ENCODE results near the gene LDHAL6A. TPM values are rescaled to one million over a fixed set of nuclear protein-coding genes. Genes with fewer than 3 reads are reported as not detected.

The LDHAL6A gene
- total RNA-seq, 1 experiment from 2014 or later, result not detected

- DNase-seq (ENCODE audit: low spot score), result no peak
- H3K4me3 Mint-ChIP-seq, result no peak overlapping the region
- no peak for TF ChIP-seq ZNF138 (CRISPR knock-in tag; conservative IDR thresholded peaks at IDR 0.05)
- no peak for TF ChIP-seq MXD4 (CRISPR knock-in tag; IDR thresholded peaks at IDR 0.05; ENCODE audit: borderline replicate concordance)
- no peak for TF ChIP-seq ZMAT4 (CRISPR knock-in tag; IDR thresholded peaks at IDR 0.05)
- TF ChIP-seq FOXJ3 (CRISPR knock-in tag; IDR thresholded peaks at IDR 0.05; ENCODE audit: borderline replicate concordance), result no peak
- TF ChIP-seq ETV6 (CRISPR knock-in tag; IDR thresholded peaks at IDR 0.05), result no peak
- POLR2A ChIA-PET, result no interaction called here
- no peak overlapping the region for H3K27ac Mint-ChIP-seq
- no peak for ATAC-seq
- H3K9me3 Mint-ChIP-seq, result no peaks in the 10 kb centered on the region
- peaks cover 46% of the 10 kb centered on the region for H3K36me3 Mint-ChIP-seq
- no peaks in the 10 kb centered on the region for H3K27me3 Mint-ChIP-seq (ENCODE audit: low read depth)
- CTCF ChIA-PET, result no interaction called here
- no peaks in the 10 kb centered on the region for H3K4me1 Mint-ChIP-seq
These were observed 46.7 kb downstream of the LDHAL6A start for GRCh38 chr11:18502352-18502751.

GRCh38 chr11:18521122-18521521 lies 65.5 kb downstream of the LDHAL6A start:
- H3K4me3 Mint-ChIP-seq, result no peak overlapping the region
- ATAC-seq (no peak), DNase-seq (ENCODE audit: low spot score) (no peak)
- H3K27me3 Mint-ChIP-seq (ENCODE audit: low read depth), result no peaks in the 10 kb centered on the region
- no peak overlapping the region; the same call in 1 of the 2 replicates for H3K27ac Mint-ChIP-seq
- POLR2A ChIA-PET, result no interaction called here
- H3K36me3 Mint-ChIP-seq, result no peaks in the 10 kb centered on the region; the same call in 1 of the 2 replicates
- no peaks in the 10 kb centered on the region for H3K9me3 Mint-ChIP-seq
- CTCF ChIA-PET, result interaction anchor here (0.7 to 1.7 kb wide), 3 partner anchors 10 to 491 kb away, joined by 4 to 6 read pairs (median 4); no protein-coding TSS in a partner anchor
- peaks cover 3% of the 10 kb centered on the region for H3K4me1 Mint-ChIP-seq
- TF ChIP-seq TEAD1 (CRISPR knock-in tag; IDR thresholded peaks at IDR 0.05) (no peak), CREM (CRISPR knock-in tag; IDR thresholded peaks at IDR 0.05) (no peak), ATF3 (CRISPR knock-in tag; conservative IDR thresholded peaks at IDR 0.05) (no peak), ZNF232 (CRISPR knock-in tag; IDR thresholded peaks at IDR 0.05) (no peak), ETV6 (CRISPR knock-in tag; IDR thresholded peaks at IDR 0.05) (no peak), TCF7 (CRISPR knock-in tag; IDR thresholded peaks at IDR 0.05; ENCODE audit: low read depth) (no peak), RORB (CRISPR knock-in tag; IDR thresholded peaks at IDR 0.05) (no peak), GTF2I (CRISPR knock-in tag; conservative IDR thresholded peaks at IDR 0.05) (no peak), CTCF (IDR thresholded peaks at IDR 0.05) (no peak), CDX4 (CRISPR knock-in tag; IDR thresholded peaks at IDR 0.05; ENCODE audit: borderline replicate concordance) (no peak), NFE2L1 (CRISPR knock-in tag; IDR thresholded peaks at IDR 0.05) (no peak)
- TF ChIP-seq, protein P1, sequence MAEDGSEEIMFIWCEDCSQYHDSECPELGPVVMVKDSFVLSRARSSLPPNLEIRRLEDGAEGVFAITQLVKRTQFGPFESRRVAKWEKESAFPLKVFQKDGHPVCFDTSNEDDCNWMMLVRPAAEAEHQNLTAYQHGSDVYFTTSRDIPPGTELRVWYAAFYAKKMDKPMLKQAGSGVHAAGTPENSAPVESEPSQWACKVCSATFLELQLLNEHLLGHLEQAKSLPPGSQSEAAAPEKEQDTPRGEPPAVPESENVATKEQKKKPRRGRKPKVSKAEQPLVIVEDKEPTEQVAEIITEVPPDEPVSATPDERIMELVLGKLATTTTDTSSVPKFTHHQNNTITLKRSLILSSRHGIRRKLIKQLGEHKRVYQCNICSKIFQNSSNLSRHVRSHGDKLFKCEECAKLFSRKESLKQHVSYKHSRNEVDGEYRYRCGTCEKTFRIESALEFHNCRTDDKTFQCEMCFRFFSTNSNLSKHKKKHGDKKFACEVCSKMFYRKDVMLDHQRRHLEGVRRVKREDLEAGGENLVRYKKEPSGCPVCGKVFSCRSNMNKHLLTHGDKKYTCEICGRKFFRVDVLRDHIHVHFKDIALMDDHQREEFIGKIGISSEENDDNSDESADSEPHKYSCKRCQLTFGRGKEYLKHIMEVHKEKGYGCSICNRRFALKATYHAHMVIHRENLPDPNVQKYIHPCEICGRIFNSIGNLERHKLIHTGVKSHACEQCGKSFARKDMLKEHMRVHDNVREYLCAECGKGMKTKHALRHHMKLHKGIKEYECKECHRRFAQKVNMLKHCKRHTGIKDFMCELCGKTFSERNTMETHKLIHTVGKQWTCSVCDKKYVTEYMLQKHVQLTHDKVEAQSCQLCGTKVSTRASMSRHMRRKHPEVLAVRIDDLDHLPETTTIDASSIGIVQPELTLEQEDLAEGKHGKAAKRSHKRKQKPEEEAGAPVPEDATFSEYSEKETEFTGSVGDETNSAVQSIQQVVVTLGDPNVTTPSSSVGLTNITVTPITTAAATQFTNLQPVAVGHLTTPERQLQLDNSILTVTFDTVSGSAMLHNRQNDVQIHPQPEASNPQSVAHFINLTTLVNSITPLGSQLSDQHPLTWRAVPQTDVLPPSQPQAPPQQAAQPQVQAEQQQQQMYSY (CRISPR knock-in tag; IDR thresholded peaks at IDR 0.05), result no peak
- TF ChIP-seq, protein P2, sequence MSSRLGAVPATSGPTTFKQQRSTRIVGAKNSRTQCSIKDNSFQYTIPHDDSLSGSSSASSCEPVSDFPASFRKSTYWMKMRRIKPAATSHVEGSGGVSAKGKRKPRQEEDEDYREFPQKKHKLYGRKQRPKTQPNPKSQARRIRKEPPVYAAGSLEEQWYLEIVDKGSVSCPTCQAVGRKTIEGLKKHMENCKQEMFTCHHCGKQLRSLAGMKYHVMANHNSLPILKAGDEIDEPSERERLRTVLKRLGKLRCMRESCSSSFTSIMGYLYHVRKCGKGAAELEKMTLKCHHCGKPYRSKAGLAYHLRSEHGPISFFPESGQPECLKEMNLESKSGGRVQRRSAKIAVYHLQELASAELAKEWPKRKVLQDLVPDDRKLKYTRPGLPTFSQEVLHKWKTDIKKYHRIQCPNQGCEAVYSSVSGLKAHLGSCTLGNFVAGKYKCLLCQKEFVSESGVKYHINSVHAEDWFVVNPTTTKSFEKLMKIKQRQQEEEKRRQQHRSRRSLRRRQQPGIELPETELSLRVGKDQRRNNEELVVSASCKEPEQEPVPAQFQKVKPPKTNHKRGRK (CRISPR knock-in tag; IDR thresholded peaks at IDR 0.05; ENCODE audit: borderline replicate concordance), result no peak
- TF ChIP-seq, protein P3, sequence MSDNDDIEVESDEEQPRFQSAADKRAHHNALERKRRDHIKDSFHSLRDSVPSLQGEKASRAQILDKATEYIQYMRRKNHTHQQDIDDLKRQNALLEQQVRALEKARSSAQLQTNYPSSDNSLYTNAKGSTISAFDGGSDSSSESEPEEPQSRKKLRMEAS (CRISPR knock-in tag; IDR thresholded peaks at IDR 0.05), result no peak
- TF ChIP-seq, protein P4, sequence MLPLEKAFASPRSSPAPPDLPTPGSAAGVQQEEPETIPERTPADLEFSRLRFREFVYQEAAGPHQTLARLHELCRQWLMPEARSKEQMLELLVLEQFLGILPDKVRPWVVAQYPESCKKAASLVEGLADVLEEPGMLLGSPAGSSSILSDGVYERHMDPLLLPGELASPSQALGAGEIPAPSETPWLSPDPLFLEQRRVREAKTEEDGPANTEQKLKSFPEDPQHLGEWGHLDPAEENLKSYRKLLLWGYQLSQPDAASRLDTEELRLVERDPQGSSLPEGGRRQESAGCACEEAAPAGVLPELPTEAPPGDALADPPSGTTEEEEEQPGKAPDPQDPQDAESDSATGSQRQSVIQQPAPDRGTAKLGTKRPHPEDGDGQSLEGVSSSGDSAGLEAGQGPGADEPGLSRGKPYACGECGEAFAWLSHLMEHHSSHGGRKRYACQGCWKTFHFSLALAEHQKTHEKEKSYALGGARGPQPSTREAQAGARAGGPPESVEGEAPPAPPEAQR (CRISPR knock-in tag; IDR thresholded peaks at IDR 0.05), result no peak
- TF ChIP-seq, protein P5, sequence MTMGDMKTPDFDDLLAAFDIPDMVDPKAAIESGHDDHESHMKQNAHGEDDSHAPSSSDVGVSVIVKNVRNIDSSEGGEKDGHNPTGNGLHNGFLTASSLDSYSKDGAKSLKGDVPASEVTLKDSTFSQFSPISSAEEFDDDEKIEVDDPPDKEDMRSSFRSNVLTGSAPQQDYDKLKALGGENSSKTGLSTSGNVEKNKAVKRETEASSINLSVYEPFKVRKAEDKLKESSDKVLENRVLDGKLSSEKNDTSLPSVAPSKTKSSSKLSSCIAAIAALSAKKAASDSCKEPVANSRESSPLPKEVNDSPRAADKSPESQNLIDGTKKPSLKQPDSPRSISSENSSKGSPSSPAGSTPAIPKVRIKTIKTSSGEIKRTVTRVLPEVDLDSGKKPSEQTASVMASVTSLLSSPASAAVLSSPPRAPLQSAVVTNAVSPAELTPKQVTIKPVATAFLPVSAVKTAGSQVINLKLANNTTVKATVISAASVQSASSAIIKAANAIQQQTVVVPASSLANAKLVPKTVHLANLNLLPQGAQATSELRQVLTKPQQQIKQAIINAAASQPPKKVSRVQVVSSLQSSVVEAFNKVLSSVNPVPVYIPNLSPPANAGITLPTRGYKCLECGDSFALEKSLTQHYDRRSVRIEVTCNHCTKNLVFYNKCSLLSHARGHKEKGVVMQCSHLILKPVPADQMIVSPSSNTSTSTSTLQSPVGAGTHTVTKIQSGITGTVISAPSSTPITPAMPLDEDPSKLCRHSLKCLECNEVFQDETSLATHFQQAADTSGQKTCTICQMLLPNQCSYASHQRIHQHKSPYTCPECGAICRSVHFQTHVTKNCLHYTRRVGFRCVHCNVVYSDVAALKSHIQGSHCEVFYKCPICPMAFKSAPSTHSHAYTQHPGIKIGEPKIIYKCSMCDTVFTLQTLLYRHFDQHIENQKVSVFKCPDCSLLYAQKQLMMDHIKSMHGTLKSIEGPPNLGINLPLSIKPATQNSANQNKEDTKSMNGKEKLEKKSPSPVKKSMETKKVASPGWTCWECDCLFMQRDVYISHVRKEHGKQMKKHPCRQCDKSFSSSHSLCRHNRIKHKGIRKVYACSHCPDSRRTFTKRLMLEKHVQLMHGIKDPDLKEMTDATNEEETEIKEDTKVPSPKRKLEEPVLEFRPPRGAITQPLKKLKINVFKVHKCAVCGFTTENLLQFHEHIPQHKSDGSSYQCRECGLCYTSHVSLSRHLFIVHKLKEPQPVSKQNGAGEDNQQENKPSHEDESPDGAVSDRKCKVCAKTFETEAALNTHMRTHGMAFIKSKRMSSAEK (CRISPR knock-in tag; IDR thresholded peaks at IDR 0.05; ENCODE audit: borderline replicate concordance), result no peak

Data from WTC11 (cell line).